HEK293T (cell line): ENCODE results near the gene NDUFV1.
A peak's percentile ranks its signal among the peaks of the same experiment; 100 is the strongest.

Experiments
- CTCF ChIA-PET: fragments of 350-600 bp; formaldehyde crosslinking; extraction: SDS; loops from one replicate; lab custom pipeline; 2021; ENCODE audit warnings: antibody characterized with exemption, inconsistent platforms; lab: Yijun Ruan, JAX
- POLR2A ChIA-PET: fragments of 350-600 bp; formaldehyde crosslinking; extraction: SDS; loops from one replicate; lab custom pipeline; 2020; ENCODE audit warnings: antibody characterized with exemption, inconsistent platforms; lab: Yijun Ruan, JAX
- DNase-seq: peaks from one replicate; pipeline ENCODE4 v3.0.0; 2012; ENCODE audit warnings: mixed read lengths; ENCODE audit errors: extremely low spot score
- ARNT ChIP-seq: fragments of 450-650 bp; IDR thresholded peaks from 2 replicates; pipeline ENCODE4 v1.6.1; 2017; ENCODE audit warnings: mild to moderate bottlenecking
- BHLHE40 ChIP-seq: fragments of 450-650 bp; IDR thresholded peaks from 2 replicates; pipeline ENCODE4 v1.6.1; 2016; ENCODE audit warnings: mild to moderate bottlenecking, moderate library complexity, borderline replicate concordance
- CTBP1 ChIP-seq: fragments of 450-650 bp; IDR thresholded peaks from 2 replicates; pipeline ENCODE4 v1.6.1; 2016; ENCODE audit warnings: borderline replicate concordance
- ELF4 ChIP-seq: fragments of 450-650 bp; IDR thresholded peaks from 2 replicates; pipeline ENCODE4 v1.6.1; 2017; ENCODE audit warnings: antibody characterized with exemption
- FOXA1 ChIP-seq: fragments of 450-650 bp; IDR thresholded peaks from 2 replicates; pipeline ENCODE4 v1.6.1; 2016; ENCODE audit warnings: mild to moderate bottlenecking
- FOXK2 ChIP-seq: fragments of 450-650 bp; IDR thresholded peaks from 2 replicates; pipeline ENCODE4 v1.6.1; 2016; ENCODE audit warnings: mild to moderate bottlenecking
- FOXM1 ChIP-seq: fragments of 450-650 bp; IDR thresholded peaks from 2 replicates; pipeline ENCODE4 v1.6.1; 2017; ENCODE audit warnings: mild to moderate bottlenecking, borderline replicate concordance
- HDGF ChIP-seq: fragments of 450-650 bp; IDR thresholded peaks from 2 replicates; pipeline ENCODE4 v1.6.1; 2017; ENCODE audit warnings: antibody characterized with exemption, borderline replicate concordance
- L3MBTL2 ChIP-seq: fragments of 450-650 bp; conservative IDR thresholded peaks from 2 replicates; pipeline ENCODE4 v1.6.1; 2016; ENCODE audit warnings: mild to moderate bottlenecking
- LEF1 ChIP-seq: fragments of 450-650 bp; IDR thresholded peaks from 2 replicates; pipeline ENCODE4 v1.6.1; 2017; ENCODE audit warnings: mild to moderate bottlenecking, borderline replicate concordance
- NFRKB ChIP-seq: fragments of 450-650 bp; IDR thresholded peaks from 2 replicates; pipeline ENCODE4 v1.6.1; 2016; ENCODE audit warnings: mild to moderate bottlenecking, moderate library complexity
- SP1 ChIP-seq: fragments of 450-650 bp; IDR thresholded peaks from 2 replicates; pipeline ENCODE4 v1.6.1; 2017
- SUZ12 ChIP-seq: fragments of 450-650 bp; IDR thresholded peaks from 2 replicates; pipeline ENCODE4 v1.6.1; 2016; ENCODE audit warnings: mild to moderate bottlenecking
- TARDBP ChIP-seq: fragments of 450-650 bp; IDR thresholded peaks from 2 replicates; pipeline ENCODE4 v1.6.1; 2016
- ZNF384 ChIP-seq: fragments of 450-650 bp; IDR thresholded peaks from 2 replicates; pipeline ENCODE4 v1.6.1; 2016
- TF ChIP-seq, protein P1 (sequence below): fragments of 450-650 bp; IDR thresholded peaks from 2 replicates; pipeline ENCODE4 v1.6.1; 2016

Gene NDUFV1

DNA sequence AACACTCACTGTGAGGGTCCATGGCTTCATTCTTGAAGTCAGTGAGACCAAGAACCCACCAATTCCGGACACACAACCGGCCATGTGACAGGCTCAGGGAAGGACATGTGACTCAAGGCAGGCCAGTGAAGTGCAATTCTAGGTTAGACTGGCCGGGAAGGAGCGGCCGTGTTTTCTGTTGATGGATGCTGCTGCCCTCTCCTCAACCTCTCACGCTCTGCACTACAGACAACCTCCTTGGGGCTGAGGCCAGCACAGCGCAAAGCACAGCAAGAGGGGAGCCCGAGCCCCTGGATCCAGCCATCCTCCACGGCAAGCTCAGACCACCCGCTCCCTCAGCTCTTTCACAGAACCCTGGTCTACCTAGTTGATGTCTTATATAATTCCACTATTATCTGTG is 20.2 kb downstream of the NDUFV1 start:
- CTCF ChIA-PET: interaction anchor here (1.6 kb wide), 1 partner anchor 12 kb away, joined by 6 read pairs; no protein-coding TSS in a partner anchor
- TF ChIP-seq SUZ12 (no peak), FOXK2 (no peak), FOXM1 (no peak), ELF4 (no peak), LEF1 (no peak), ZNF384 (no peak), SP1 (no peak), ARNT (no peak), NFRKB (no peak), HDGF (no peak)
- no peak for DNase-seq
- POLR2A ChIA-PET: interaction anchor here (1.3 kb wide), 1 partner anchor 14 kb away, joined by 3 read pairs; no protein-coding TSS in a partner anchor

DNA sequence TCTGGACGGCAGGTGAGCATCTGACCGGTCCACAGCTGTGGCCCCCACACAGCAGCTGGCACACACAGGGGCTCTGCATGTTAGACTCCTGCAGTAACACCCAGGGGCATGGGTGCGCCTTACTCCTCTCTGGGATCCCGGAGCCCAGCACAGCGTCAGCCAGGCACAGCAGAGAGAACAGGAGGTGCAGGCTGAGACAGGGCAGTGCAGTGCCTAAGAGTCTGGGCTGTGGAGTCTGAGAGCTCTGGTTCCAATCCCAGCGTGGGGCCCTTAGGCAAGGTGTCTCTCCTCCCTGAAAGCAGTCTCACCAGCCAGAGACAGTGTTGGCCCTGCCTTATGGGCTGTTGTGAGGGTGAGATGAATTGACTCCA is 20.7 kb downstream of the NDUFV1 start:
- no peak for TF ChIP-seq BHLHE40
- TF ChIP-seq CTBP1: no peak
- no peak for TF ChIP-seq ZNF384
- TF ChIP-seq FOXM1: no peak
- DNase-seq: no peak
- ChIA-PET POLR2A (interaction anchor here (1.3 kb wide), 1 partner anchor 14 kb away, joined by 3 read pairs; no protein-coding TSS in a partner anchor), CTCF (interaction anchor here (1.6 kb wide), 1 partner anchor 13 kb away, joined by 6 read pairs; no protein-coding TSS in a partner anchor)

DNA sequence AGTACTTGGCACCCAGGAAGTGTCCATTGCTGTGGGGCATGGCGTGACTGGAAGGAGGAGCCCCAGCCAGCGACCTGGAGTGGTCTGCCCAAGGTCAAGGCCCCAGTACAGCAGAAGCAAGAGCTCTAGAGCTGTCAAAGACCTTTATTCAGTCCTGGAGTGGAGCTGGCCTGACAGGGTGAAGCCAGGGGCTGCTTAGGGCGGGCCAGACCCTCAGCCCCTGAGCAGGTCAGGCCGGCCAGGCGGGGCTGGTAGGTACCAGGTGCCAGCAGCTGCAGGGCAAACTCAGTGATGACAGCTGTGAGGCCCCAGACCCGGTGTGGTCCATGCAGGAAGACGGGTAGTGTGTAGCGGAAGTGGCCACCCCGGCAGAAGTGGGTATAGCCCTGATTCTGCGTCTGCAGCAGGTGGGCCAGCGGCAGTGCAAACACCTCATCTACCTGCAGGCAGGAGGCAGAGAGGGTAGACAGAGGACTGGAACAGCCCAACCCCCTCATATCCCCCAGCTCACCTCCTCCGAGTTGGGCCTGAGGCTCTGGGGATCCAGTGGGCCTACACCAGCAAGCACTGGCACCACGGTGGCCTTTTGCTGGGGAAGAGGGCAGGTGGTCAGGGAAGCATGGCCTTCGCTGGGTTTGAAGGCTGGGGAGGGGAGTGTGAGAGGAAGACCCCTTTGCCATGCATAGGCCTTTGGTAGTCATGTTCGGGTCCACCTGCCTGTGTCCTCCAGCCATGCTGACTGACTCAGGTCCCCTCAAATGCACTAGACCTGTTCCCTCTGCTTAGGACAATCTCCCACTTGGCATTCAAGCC is 21.3 kb downstream of the NDUFV1 start:
- CTCF ChIA-PET: interaction anchor here (1.5 to 3.4 kb wide), 5 partner anchors 8 to 37 kb away, joined by 3 to 15 read pairs (median 10); partner anchors contain the start of gene ACY3
- POLR2A ChIA-PET: interaction anchor here (1.3 kb wide), 1 partner anchor 15 kb away, joined by 3 read pairs; no protein-coding TSS in a partner anchor
- TF ChIP-seq ZNF384: no peak
- no peak for TF ChIP-seq HDGF
- TF ChIP-seq FOXA1: no peak
- TF ChIP-seq FOXM1: no peak
- no peak for TF ChIP-seq BHLHE40
- TF ChIP-seq, protein P1, sequence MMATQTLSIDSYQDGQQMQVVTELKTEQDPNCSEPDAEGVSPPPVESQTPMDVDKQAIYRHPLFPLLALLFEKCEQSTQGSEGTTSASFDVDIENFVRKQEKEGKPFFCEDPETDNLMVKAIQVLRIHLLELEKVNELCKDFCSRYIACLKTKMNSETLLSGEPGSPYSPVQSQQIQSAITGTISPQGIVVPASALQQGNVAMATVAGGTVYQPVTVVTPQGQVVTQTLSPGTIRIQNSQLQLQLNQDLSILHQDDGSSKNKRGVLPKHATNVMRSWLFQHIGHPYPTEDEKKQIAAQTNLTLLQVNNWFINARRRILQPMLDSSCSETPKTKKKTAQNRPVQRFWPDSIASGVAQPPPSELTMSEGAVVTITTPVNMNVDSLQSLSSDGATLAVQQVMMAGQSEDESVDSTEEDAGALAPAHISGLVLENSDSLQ: no peak
- TF ChIP-seq CTBP1: no peak
- no peak for TF ChIP-seq ELF4
- TF ChIP-seq NFRKB: no peak
- no peak for TF ChIP-seq LEF1
- TF ChIP-seq L3MBTL2: no peak
- TF ChIP-seq ARNT: no peak
- TF ChIP-seq SUZ12: no peak
- TF ChIP-seq TARDBP: no peak
- TF ChIP-seq FOXK2: no peak
- no peak for TF ChIP-seq SP1
- DNase-seq: no peak

DNA sequence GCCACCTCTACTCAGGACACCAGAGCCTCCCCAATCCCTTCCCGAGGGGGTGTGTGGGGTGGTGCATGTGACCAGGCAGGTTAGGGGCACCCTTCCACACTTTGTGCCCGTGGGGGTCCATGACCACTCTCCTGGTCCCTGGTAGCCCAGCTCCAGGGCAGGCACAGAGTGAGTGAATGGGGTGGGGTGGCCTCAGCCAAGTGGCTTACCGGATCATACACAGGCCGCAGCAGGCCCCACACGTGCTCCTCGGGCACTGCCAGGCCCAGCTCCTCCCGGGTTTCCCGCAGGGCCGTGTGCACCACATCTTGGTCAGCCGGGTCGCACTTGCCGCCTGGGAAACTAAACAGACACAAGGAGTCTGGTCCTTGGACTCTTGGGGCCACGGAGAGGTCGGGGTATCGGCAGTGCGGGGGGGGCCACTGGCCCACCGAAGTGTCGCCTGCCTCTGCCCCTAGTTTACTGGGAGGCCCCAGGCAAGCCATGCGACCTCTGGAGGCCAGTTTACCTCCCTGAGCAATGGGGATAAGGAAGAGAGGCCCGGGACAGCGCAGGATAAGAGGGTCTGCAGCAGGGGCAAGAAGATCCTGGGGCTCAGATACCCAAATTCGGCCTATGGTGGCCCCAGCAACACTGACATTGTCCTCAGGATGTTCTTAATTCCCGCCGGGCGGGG is 22.1 kb downstream of the NDUFV1 start:
- DNase-seq: no peak
- ChIA-PET CTCF (interaction anchor here (1.0 to 3.4 kb wide), 10 partner anchors 8 to 62 kb away, joined by 3 to 15 read pairs (median 5); partner anchors contain the start of genes ACY3 and TBX10), POLR2A (interaction anchor here (0.6 to 1.0 kb wide), 2 partner anchors 14 to 23 kb away, joined by 3 read pairs; no protein-coding TSS in a partner anchor)
- TF ChIP-seq NFRKB: no peak
- TF ChIP-seq ARNT: no peak
- TF ChIP-seq TARDBP: no peak
- TF ChIP-seq LEF1: no peak
- TF ChIP-seq ELF4: no peak
- no peak for TF ChIP-seq L3MBTL2
- TF ChIP-seq FOXA1: no peak
- TF ChIP-seq FOXM1: no peak
- no peak for TF ChIP-seq BHLHE40
- no peak for TF ChIP-seq HDGF
- TF ChIP-seq, protein P1: no peak
- no peak for TF ChIP-seq SUZ12
- no peak for TF ChIP-seq SP1
- TF ChIP-seq ZNF384: no peak
- TF ChIP-seq CTBP1: no peak
- no peak for TF ChIP-seq FOXK2

DNA sequence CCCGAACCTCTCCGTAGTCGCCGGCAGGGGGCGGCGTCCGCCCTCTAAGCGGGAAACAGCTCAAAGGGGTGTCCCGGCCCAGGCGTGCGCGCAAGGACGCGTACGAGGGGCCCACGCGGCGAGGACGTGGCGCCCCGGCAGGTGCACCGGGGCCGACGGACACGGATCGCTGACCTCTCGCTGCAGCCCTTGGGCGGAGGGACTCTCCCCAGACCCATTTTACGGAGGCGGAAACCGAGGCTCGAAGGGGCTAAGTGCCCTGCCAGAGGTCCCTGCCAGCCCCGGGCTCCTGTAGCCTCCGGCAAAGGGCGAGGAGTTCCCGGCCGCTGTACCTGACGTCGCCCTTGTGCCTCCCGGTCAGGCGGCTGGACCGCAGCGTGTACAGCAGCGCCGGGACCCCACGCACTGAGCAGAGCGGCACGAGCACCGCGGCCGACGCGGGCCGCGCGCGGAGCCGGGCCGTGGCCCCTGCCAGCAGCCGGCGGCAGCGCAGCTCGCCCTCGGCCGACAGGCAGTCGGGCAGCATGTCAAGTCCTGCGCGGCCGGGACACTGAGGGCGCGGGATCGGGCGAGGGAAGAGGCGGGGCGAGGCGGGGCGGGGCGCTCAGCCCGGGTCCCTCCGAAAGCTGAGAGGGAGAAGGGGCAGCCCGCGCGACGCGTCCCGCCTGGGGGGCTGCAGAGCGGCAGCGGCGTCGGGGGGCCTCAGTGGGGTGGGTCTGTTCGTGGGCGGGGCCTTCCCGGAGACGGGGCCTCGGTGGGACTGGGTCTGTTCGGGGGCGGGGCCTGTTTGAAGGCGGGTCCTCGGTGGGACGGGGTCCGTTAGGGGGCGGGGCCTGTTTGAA is 22.9 kb downstream of the NDUFV1 start, which contains the start of gene NUDT8:
NUDT8 (minus strand) TSS at position 552 of the 842 bp plus-strand sequence; CDS start at position 526, 26 bp downstream.
- TF ChIP-seq ELF4 (no peak), FOXM1 (no peak), LEF1 (no peak), TARDBP (peak; percentile 57; the same call in 1 of the 2 replicates), SP1 (no peak), FOXK2 (no peak), ZNF384 (no peak), BHLHE40 (no peak), L3MBTL2 (peak; percentile 92)
- TF ChIP-seq, protein P1: no peak
- CTCF ChIA-PET: interaction anchor here (0.9 to 3.4 kb wide), 15 partner anchors 9 to 162 kb away, joined by 3 to 15 read pairs (median 4); partner anchors contain the start of genes ACY3 and TBX10
- POLR2A ChIA-PET: interaction anchor here (0.6 to 1.3 kb wide), 4 partner anchors 8 to 30 kb away, joined by 3 to 5 read pairs (median 3); no protein-coding TSS in a partner anchor
- DNase-seq: peak; percentile 77
